HAP-1 (cell line): ENCODE data around the gene PRX.
"Not testable (repeated sequence)": the region's sequence is repeated elsewhere in the genome, so short reads cannot be mapped to it uniquely, and the experiment has no call there.

Source experiments
- DNase-seq, 2 experiments: peaks; one replicate each; pipeline ENCODE4 v3.0.0-alpha.2; 2016 to 2020; ENCODE audit warnings: low spot score in 2 of 2
- H3K27me3 ChIP-seq: fragments of 250-450 bp; sonication (Bioruptor Pico); 2 replicates; pipeline ENCODE4 v1.5.1; 2020; ENCODE audit warnings: low read depth, mild to moderate bottlenecking, moderate library complexity
- H3K36me3 ChIP-seq: fragments of 250-450 bp; sonication (Bioruptor Pico); replicated peaks from 2 replicates; pipeline ENCODE4 v1.5.1; 2020; ENCODE audit warnings: mild to moderate bottlenecking
- H3K4me1 ChIP-seq: fragments of 250-450 bp; sonication (Bioruptor Pico); 2 replicates; pipeline ENCODE4 v1.5.1; 2020; ENCODE audit warnings: mild to moderate bottlenecking
- H3K4me3 ChIP-seq: fragments of 250-450 bp; sonication (Bioruptor Pico); 2 replicates; pipeline ENCODE4 v1.5.1; 2020; ENCODE audit warnings: mild to moderate bottlenecking, moderate library complexity
- H3K9me3 ChIP-seq: fragments of 250-450 bp; sonication (Bioruptor Pico); 2 replicates; pipeline ENCODE4 v1.5.1; 2020; ENCODE audit warnings: mild to moderate bottlenecking, moderate library complexity
- in situ Hi-C: fragments of 300-500 bp; cut with MboI; formaldehyde crosslinking; loops from 3 replicates; pipeline ENCODE4 v1.14.3; 2020; ENCODE audit warnings: low sequenced_read_pairs, inconsistent platforms, mixed read lengths

The PRX gene

GRCh38 chr19:40413291-40413845 is at the start of gene PRX:
PRX (minus strand) TSS chr19:40413378; CDS start chr19:40407932, 5,446 bp downstream.
- Histone ChIP-seq H3K9me3 (no peaks in the 10 kb centered on the region), H3K4me3 (no peak within 1 kb of the TSS), H3K27me3 (no peaks in the 10 kb centered on the region), H3K4me1 (no peaks in the 10 kb centered on the region), H3K36me3 (no peaks in the 10 kb centered on the region)
- peak in 1 of 2 experiments; percentile 42 for DNase-seq
- in situ Hi-C loops, result no loop called here

- Histone ChIP-seq H3K4me1 (peaks cover 11% of the 10 kb centered on the region), H3K27me3 (no peaks in the 10 kb centered on the region), H3K36me3 (no peaks in the 10 kb centered on the region), H3K9me3 (0 out of 2 replicates have a peak, but pooled peaks cover 2% of the 10 kb centered on the region), H3K4me3 (no peak overlapping the region)
- DNase-seq, result no peak
- in situ Hi-C loops, result no loop called here
Measured at GRCh38 chr19:40461669-40462221, 48.6 kb upstream of the PRX start.

- Histone ChIP-seq H3K27me3 (no peaks in the 10 kb centered on the region), H3K9me3 (no peaks in the 10 kb centered on the region), H3K4me3 (no peak overlapping the region), H3K36me3 (peaks cover 2% of the 10 kb centered on the region; the same call in 1 of the 2 replicates), H3K4me1 (peaks cover 6% of the 10 kb centered on the region)
- no peak for DNase-seq
- in situ Hi-C loops, result no loop called here
Measured at GRCh38 chr19:40460185-40460584, 47.0 kb upstream of the PRX start.

GRCh38 chr19:40458597-40458974 is 45.4 kb upstream of the PRX start:
- no peaks in the 10 kb centered on the region for H3K27me3 ChIP-seq
- no peak for DNase-seq

GRCh38 chr19:40457953-40458596 is 44.9 kb upstream of the PRX start:
- no peak overlapping the region for H3K4me3 ChIP-seq
- in situ Hi-C loops, result no loop called here
- no peaks in the 10 kb centered on the region for H3K9me3 ChIP-seq
- H3K4me1 ChIP-seq, result no peaks in the 10 kb centered on the region
- H3K27me3 ChIP-seq, result no peaks in the 10 kb centered on the region
- no peak for DNase-seq
- H3K36me3 ChIP-seq, result peaks cover 3% of the 10 kb centered on the region; the same call in 1 of the 2 replicates

More at GRCh38 chr19:40458597-40458974, 45.4 kb upstream of the PRX start:
- Histone ChIP-seq H3K4me1 (no peaks in the 10 kb centered on the region), H3K36me3 (peaks cover 3% of the 10 kb centered on the region; the same call in 1 of the 2 replicates), H3K4me3 (no peak overlapping the region), H3K9me3 (no peaks in the 10 kb centered on the region)
- in situ Hi-C loops, result no loop called here

- Histone ChIP-seq H3K36me3 (peaks cover 3% of the 10 kb centered on the region; the same call in 1 of the 2 replicates), H3K27me3 (no peaks in the 10 kb centered on the region), H3K4me3 (no peak overlapping the region), H3K4me1 (no peaks in the 10 kb centered on the region), H3K9me3 (no peaks in the 10 kb centered on the region)
- in situ Hi-C loops, result no loop called here
- no peak for DNase-seq
Measured at GRCh38 chr19:40457048-40457447, 43.9 kb upstream of the PRX start.

GRCh38 chr19:40453943-40454342 is 40.8 kb upstream of the PRX start:
- in situ Hi-C loops, H3K4me3 ChIP-seq, DNase-seq, H3K4me1 ChIP-seq, H3K27me3 ChIP-seq, H3K9me3 ChIP-seq, H3K36me3 ChIP-seq: not testable (repeated sequence)

- no peaks in the 10 kb centered on the region for H3K27me3 ChIP-seq
- H3K4me1 ChIP-seq, result no peaks in the 10 kb centered on the region
- no peak overlapping the region for H3K4me3 ChIP-seq
- in situ Hi-C loops, result no loop called here
- no peaks in the 10 kb centered on the region for H3K9me3 ChIP-seq
- no peak for DNase-seq
- H3K36me3 ChIP-seq, result peaks cover 10% of the 10 kb centered on the region
Measured at GRCh38 chr19:40453151-40453735, 40.1 kb upstream of the PRX start.

GRCh38 chr19:40452016-40452415 is 38.8 kb upstream of the PRX start:
- Histone ChIP-seq H3K36me3 (peaks cover 10% of the 10 kb centered on the region), H3K9me3 (no peaks in the 10 kb centered on the region), H3K27me3 (no peaks in the 10 kb centered on the region)

GRCh38 chr19:40450664-40451063 is 37.5 kb upstream of the PRX start:
- Histone ChIP-seq H3K27me3 (no peaks in the 10 kb centered on the region), H3K36me3 (peaks cover 10% of the 10 kb centered on the region), H3K4me1 (peaks cover 10% of the 10 kb centered on the region), H3K4me3 (no peak overlapping the region), H3K9me3 (no peaks in the 10 kb centered on the region)
- no peak for DNase-seq
- in situ Hi-C loops, result no loop called here

More at GRCh38 chr19:40452016-40452415, 38.8 kb upstream of the PRX start:
- DNase-seq, result no peak
- no peaks in the 10 kb centered on the region for H3K4me1 ChIP-seq
- no peak overlapping the region for H3K4me3 ChIP-seq
- in situ Hi-C loops, result no loop called here

- Histone ChIP-seq H3K4me1 (peaks cover 19% of the 10 kb centered on the region), H3K4me3 (no peak overlapping the region), H3K27me3 (no peaks in the 10 kb centered on the region), H3K36me3 (peaks cover 7% of the 10 kb centered on the region), H3K9me3 (no peaks in the 10 kb centered on the region)
- DNase-seq, result no peak
- in situ Hi-C loops, result no loop called here
Measured at GRCh38 chr19:40449506-40449905, 36.3 kb upstream of the PRX start.

- no peak for DNase-seq
- H3K36me3 ChIP-seq, result peaks cover 26% of the 10 kb centered on the region
- H3K9me3 ChIP-seq, result no peaks in the 10 kb centered on the region
- H3K27me3 ChIP-seq, result no peaks in the 10 kb centered on the region
- H3K4me3 ChIP-seq, result no peak overlapping the region
- peaks cover 24% of the 10 kb centered on the region for H3K4me1 ChIP-seq
- in situ Hi-C loops, result no loop called here
Measured at GRCh38 chr19:40446263-40446784, 33.1 kb upstream of the PRX start.

- in situ Hi-C loops, result no loop called here
- H3K27me3 ChIP-seq, result no peaks in the 10 kb centered on the region
- peaks cover 24% of the 10 kb centered on the region for H3K4me1 ChIP-seq
- peaks cover 32% of the 10 kb centered on the region for H3K36me3 ChIP-seq
- no peaks in the 10 kb centered on the region for H3K9me3 ChIP-seq
- no peak overlapping the region for H3K4me3 ChIP-seq
- DNase-seq, result peak; percentile 59 to 80
Measured at GRCh38 chr19:40445780-40446262, 32.6 kb upstream of the PRX start.
